Measurements from ENCODE around the gene KLRB1.

The KLRB1 gene

DNA sequence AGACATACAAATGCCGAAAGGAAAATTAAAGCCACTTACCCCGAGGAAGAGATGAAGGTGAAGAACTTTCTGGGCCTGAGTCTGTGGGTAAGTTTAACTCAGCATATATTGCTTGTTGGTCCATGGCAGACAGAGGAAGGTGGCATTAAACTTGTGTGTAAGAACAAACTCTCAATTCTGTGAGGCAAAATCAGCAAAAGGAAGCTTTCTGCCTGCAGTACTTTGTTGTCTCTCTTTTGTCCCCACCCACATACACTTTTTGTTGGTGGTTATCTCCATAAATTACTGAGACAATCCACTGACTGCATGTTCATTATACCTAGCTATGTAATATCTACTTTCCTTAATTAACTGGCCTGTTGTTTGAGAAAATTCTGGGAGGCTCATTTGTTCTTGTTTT, at the start of gene KLRB1:
Gene KLRB1, minus strand, starts transcription at position 201 of the 400 bp plus-strand sequence. Its CDS starts 77 bp downstream, at position 124.
- TF ChIP-seq, protein P1, sequence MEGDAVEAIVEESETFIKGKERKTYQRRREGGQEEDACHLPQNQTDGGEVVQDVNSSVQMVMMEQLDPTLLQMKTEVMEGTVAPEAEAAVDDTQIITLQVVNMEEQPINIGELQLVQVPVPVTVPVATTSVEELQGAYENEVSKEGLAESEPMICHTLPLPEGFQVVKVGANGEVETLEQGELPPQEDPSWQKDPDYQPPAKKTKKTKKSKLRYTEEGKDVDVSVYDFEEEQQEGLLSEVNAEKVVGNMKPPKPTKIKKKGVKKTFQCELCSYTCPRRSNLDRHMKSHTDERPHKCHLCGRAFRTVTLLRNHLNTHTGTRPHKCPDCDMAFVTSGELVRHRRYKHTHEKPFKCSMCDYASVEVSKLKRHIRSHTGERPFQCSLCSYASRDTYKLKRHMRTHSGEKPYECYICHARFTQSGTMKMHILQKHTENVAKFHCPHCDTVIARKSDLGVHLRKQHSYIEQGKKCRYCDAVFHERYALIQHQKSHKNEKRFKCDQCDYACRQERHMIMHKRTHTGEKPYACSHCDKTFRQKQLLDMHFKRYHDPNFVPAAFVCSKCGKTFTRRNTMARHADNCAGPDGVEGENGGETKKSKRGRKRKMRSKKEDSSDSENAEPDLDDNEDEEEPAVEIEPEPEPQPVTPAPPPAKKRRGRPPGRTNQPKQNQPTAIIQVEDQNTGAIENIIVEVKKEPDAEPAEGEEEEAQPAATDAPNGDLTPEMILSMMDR (IDR thresholded peaks at IDR 0.05; ENCODE audit: insufficient read depth, missing control alignments) = no peak
- DNase-seq (ENCODE audit: insufficient read length, low spot score) = no peak
- FAIRE-seq = no peak

DNA sequence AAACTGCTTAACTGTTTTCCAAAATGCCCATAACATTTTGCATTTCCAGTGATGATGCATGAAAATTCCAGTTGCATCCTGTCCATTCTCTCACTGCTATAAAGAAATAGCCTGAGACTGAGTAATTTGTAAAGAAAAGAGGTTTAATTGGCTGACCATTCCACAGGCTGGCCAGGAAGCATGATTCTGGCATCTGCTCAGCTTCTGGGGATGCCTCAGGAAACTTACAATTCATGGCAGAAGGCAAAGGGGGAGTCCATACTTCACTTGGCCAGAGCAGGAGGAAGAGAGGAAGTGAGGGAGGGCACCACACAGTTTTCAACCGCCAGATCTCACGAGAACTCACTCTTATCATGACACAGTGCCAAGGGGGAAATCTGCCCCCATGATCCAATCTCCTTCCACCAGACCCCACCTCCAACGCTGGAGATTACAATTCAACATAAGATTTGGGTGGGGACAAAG, 43.6 kb upstream of the KLRB1 start:
- FAIRE-seq (no peak), DNase-seq (ENCODE audit: insufficient read length, low spot score) (no peak)
- TF ChIP-seq, protein P1 (IDR thresholded peaks at IDR 0.05; ENCODE audit: insufficient read depth, missing control alignments) = no peak

DNA sequence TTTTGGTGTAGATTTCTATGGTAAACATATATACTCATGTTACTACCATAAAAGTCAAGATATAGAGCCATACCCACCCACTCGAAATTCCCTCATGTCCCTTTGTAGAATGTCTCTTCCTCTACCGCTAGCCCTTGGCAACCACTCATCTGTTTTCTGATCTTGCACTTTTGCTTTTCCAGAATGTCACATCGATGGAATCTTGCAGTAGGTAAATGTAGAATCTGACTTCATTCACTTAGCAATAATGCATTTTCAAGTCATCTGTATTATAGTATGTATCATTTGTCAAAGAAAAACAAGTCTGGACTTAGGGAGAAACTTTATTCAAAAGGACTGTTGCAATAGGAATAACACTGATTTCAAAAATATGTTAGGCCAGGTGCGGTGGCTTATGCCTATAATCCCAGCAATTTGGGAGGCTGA, 42.4 kb upstream of the KLRB1 start:
- TF ChIP-seq, protein P1 (IDR thresholded peaks at IDR 0.05; ENCODE audit: insufficient read depth, missing control alignments) = no peak
- no peak for FAIRE-seq
- no peak for DNase-seq (ENCODE audit: insufficient read length, low spot score)

DNA sequence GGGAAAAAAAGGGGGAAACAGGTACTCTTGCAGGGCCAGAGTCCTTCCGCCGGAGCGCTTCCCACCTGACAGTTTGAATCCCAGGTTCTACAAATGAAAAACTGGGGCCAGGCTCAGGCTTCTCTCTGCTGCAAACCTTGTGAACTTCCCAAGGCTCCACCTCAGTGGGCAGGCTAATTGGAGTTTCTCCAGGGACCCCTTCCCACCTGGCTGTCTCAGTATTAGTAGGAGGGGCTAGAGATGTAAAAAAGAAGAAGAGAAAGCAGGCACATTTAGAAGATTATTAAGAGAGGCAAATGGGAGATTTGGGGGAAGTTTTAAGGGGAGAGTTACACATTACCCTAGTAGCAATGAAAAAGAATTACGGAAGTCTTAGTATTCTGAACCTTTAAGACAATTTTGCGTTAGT, 41.8 kb upstream of the KLRB1 start:
- FAIRE-seq (no peak), DNase-seq (ENCODE audit: insufficient read length, low spot score) (no peak)
- TF ChIP-seq, protein P1 (IDR thresholded peaks at IDR 0.05; ENCODE audit: insufficient read depth, missing control alignments) = no peak

DNA sequence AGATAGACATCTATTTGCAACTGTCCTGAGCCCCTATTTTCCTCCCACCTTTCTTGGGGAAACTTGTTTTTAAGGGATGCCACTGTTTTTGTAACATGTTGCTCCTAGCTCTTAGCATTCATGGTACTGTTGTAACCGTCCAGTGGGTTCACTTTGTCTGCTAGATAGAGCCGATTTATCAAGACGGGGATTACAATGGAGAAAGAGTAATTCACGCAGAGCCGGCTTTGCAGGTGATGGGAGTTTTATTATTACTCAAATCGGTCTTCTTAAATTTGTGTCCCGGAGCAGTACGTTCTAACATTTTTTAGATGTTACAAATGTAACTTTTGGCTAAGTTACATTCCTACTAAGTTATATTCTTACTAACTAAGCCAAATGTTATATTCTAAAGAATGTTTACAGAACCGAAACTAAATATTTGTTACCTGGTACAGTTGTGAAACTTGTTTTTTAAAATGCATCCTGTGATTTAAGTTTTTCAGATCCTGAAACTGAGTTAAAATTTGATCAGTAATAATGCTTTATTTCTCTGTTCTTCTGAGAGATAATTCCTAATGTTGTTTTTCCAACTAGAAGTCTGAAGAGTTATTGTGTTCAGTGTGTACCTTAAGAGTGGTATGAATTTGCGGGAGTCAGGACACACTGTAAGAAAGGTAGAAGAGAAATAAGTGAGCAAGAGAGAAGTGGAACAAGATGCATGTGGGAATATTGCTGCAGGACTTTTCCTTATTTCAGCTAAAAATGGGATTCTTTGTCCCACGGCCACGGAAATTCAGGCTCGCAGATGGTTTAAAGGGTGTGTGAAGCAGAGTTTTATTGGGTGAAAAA, 41.2 kb upstream of the KLRB1 start:
- TF ChIP-seq, protein P1 (IDR thresholded peaks at IDR 0.05; ENCODE audit: insufficient read depth, missing control alignments) = no peak
- no peak for FAIRE-seq
- DNase-seq (ENCODE audit: insufficient read length, low spot score) = no peak

DNA sequence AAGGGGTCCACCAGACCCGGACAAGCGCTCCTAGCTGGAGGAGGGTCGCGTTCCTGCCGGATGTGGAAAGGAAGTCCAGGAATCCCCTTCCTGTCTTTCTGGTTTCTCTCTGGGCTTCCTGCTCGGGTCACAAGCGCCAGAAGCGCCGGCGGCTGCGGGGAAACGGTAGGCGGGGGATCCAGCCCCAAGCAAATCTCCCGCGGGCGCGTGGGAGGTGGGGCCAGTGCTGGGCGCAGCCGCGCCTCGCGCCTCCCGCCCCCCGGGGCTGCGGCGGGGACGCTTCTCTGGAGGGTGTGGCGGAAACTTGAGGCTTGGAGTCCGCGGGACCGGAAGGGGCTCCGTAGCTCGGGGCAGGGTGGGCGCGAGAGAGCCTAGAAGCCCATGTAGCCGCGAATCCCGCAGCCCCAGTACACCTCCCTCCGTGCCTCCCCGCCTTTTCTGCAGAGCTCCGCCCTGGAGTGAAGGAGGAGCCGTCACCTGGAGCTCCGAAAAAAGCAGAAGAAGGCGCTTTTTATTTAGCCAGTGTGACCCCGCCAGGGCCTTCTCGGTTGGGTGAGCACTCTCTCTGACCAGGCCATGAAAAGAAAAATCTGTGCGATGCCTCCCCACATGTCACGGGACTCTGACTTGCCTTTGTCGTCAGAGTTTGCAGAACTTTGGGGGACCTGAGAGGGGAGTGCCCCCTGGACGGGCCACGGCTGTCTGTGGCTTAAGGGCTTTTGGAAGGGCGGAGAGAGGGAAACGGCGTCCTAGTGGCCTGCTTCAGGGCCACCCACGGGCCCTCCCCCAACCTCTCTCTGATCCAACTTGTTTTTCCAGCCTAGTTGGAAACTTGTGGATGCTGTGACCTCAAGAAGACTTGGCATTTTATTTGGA, 40.3 kb upstream of the KLRB1 start:
- FAIRE-seq = no peak
- TF ChIP-seq, protein P1 (IDR thresholded peaks at IDR 0.05; ENCODE audit: insufficient read depth, missing control alignments) = no peak
- peak; percentile 61 for DNase-seq (ENCODE audit: insufficient read length, low spot score)
